Upper lobe of left lung (tissue), 6 donors: ENCODE results near the gene PAPPA. TPM values are rescaled to one million over a fixed set of nuclear protein-coding genes. Genes with fewer than 3 reads are reported as not detected.

Experiments
- ATAC-seq, 2 donors: fragments of 200-7000 bp; cut with Tn5 transposase; one replicate each; pipeline ENCODE4 v1.9.1; 2022; ENCODE audit warnings: mild to moderate bottlenecking in 2 of 2, moderate library complexity in 2 of 2; ENCODE audit not compliant: low FRiP score in 2 of 2
- DNase-seq, 2 donors: peaks; one replicate each; pipeline ENCODE4 v3.0.0-alpha.2; 2019 to 2020
- H3K27ac ChIP-seq, 4 donors: fragments of 200-600 bp; sonication (generic); one replicate each; pipeline ENCODE4 v1.5.1; 2016 to 2019
- H3K27me3 ChIP-seq, 4 donors: fragments of 200-600 bp; sonication (generic); one replicate each; pipeline ENCODE4 v1.5.1; 2017 to 2019
- H3K36me3 ChIP-seq, 4 donors: fragments of 200-600 bp; sonication (generic); one replicate each; pipeline ENCODE4 v1.5.1; 2016 to 2019
- H3K4me1 ChIP-seq, 4 donors: fragments of 200-600 bp; sonication (generic); one replicate each; pipeline ENCODE4 v1.5.1; 2018 to 2019
- H3K4me3 ChIP-seq, 4 donors: fragments of 200-600 bp; sonication (generic); one replicate each; pipeline ENCODE4 v1.5.1; 2017 to 2019; ENCODE audit warnings: mild to moderate bottlenecking in 2 of 4, moderate library complexity in 1 of 4
- H3K9me3 ChIP-seq, 4 donors: fragments of 200-600 bp; sonication (generic); one replicate each; pipeline ENCODE4 v1.5.1; 2018 to 2019
- CTCF ChIP-seq, 6 experiments: fragments of 450-650 bp in 4 of 6; fragments of 200-600 bp in 2 of 6; sonication (generic) in 2 of 6; IDR thresholded peaks; one replicate each; pipeline ENCODE4 v1.5.1; 2016 to 2019; ENCODE audit warnings: antibody characterized with exemption in 6 of 6
- EP300 ChIP-seq, 4 donors: sonication (generic); formaldehyde crosslinking; IDR thresholded peaks; one replicate each; pipeline ENCODE4 v1.5.1; 2017; ENCODE audit warnings: antibody characterized with exemption in 4 of 4, control low read depth in 2 of 4
- POLR2A ChIP-seq, 4 donors: fragments of 450-650 bp; IDR thresholded peaks; one replicate each; pipeline ENCODE4 v1.5.1; 2016 to 2017; ENCODE audit warnings: antibody characterized with exemption in 4 of 4, mild to moderate bottlenecking in 2 of 4
- POLR2AphosphoS5 ChIP-seq, 2 donors: sonication (generic); formaldehyde crosslinking; IDR thresholded peaks; one replicate each; pipeline ENCODE4 v1.5.1; 2017; ENCODE audit warnings: antibody characterized with exemption in 2 of 2
- WGBS, 2 donors: methylation state at CpG; one replicate each; pipeline ENCODE4 v1.1.5; 2017 to 2018; 5-methylcytosine and 5-hydroxymethylcytosine counted together
- total RNA-seq, 6 donors: library from RNA; depleted of rRNA in 4 of 6; stranded (reverse); fragments of >200 nt in 4 of 6; gene quantifications; one replicate each; pipeline versions ENCODE4 v1.1.0 to v1.2.1, GENCODE V29; 2016 to 2021
- donor health status: DM: no; HTN: no; CAD: no; lungs with moderate emphysema.
- donor health status: DM: no; HTN: yes; CAD: no; lungs with severe emphysema.

Gene PAPPA
- total RNA-seq, 6 donors from 2014 or later = 0.46 to 2.9 (median 1.1) TPM

GRCh38 chr9:116181853-116182610 is 28.4 kb downstream of the PAPPA start:
- H3K27me3 ChIP-seq = no peaks in the 10 kb centered on the region
- DNase-seq (no peak), ATAC-seq (no peak)
- H3K4me1 ChIP-seq = no peaks in the 10 kb centered on the region
- WGBS, 2 donors = 61 to 62% methylated on average over 3 of the region's 3 CpGs
- no peaks in the 10 kb centered on the region for H3K36me3 ChIP-seq
- TF ChIP-seq POLR2AphosphoS5 (IDR thresholded peaks at IDR 0.05) = no peak
- TF ChIP-seq EP300 (IDR thresholded peaks at IDR 0.05) = no peak
- no peak for TF ChIP-seq CTCF (IDR thresholded peaks at IDR 0.05)
- H3K9me3 ChIP-seq = no peaks in the 10 kb centered on the region
- no peak overlapping the region for H3K4me3 ChIP-seq
- H3K27ac ChIP-seq = no peak overlapping the region

- no peak for ATAC-seq
- Histone ChIP-seq H3K9me3 (no peaks in the 10 kb centered on the region), H3K36me3 (no peaks in the 10 kb centered on the region), H3K27ac (no peak overlapping the region), H3K4me1 (no peaks in the 10 kb centered on the region), H3K27me3 (no peaks in the 10 kb centered on the region), H3K4me3 (no peak overlapping the region)
- TF ChIP-seq EP300 (IDR thresholded peaks at IDR 0.05) (no peak), POLR2AphosphoS5 (IDR thresholded peaks at IDR 0.05) (no peak), POLR2A (IDR thresholded peaks at IDR 0.05) (no peak), CTCF (IDR thresholded peaks at IDR 0.05) (no peak)
- WGBS, 2 donors = 80 to 85% methylated on average over 5 of the region's 5 CpGs
- no peak for DNase-seq
Observed at GRCh38 chr9:116182876-116183275, 29.3 kb downstream of the PAPPA start.

- peak in 1 of 2 donors; percentile 79 for DNase-seq
- no peaks in the 10 kb centered on the region for H3K9me3 ChIP-seq
- no peaks in the 10 kb centered on the region for H3K36me3 ChIP-seq
- no peak for ATAC-seq
- H3K4me1 ChIP-seq = no peaks in the 10 kb centered on the region
- no peak for TF ChIP-seq CTCF (IDR thresholded peaks at IDR 0.05)
- TF ChIP-seq POLR2AphosphoS5 (IDR thresholded peaks at IDR 0.05) = no peak
- TF ChIP-seq EP300 (IDR thresholded peaks at IDR 0.05) = no peak
- no peak for TF ChIP-seq POLR2A (IDR thresholded peaks at IDR 0.05)
- no peak overlapping the region for H3K4me3 ChIP-seq
- H3K27me3 ChIP-seq = no peaks in the 10 kb centered on the region
- H3K27ac ChIP-seq = no peak overlapping the region
- 94 to 99% methylated on average over 17 to 27 of the region's 27 CpGs for WGBS, 2 donors
Observed at GRCh38 chr9:116187570-116188170, 34.1 kb downstream of the PAPPA start.

- Histone ChIP-seq H3K4me1 (no peaks in the 10 kb centered on the region), H3K27ac (no peak overlapping the region), H3K9me3 (no peaks in the 10 kb centered on the region), H3K36me3 (no peaks in the 10 kb centered on the region), H3K27me3 (no peaks in the 10 kb centered on the region), H3K4me3 (no peak overlapping the region)
- 52 to 58% methylated on average over 4 to 5 of the region's 5 CpGs for WGBS, 2 donors
- peak in 1 of 2 donors; percentile 32 for DNase-seq
- no peak for TF ChIP-seq POLR2AphosphoS5 (IDR thresholded peaks at IDR 0.05)
- no peak for ATAC-seq
Observed at GRCh38 chr9:116189683-116190082, 36.1 kb downstream of the PAPPA start.

- no peaks in the 10 kb centered on the region for H3K4me1 ChIP-seq
- no peaks in the 10 kb centered on the region for H3K36me3 ChIP-seq
- WGBS, 2 donors = 82 to 89% methylated on average over 6 of the region's 6 CpGs
- no peak overlapping the region for H3K27ac ChIP-seq
- H3K27me3 ChIP-seq = no peaks in the 10 kb centered on the region
- H3K9me3 ChIP-seq = no peaks in the 10 kb centered on the region
- DNase-seq (no peak), ATAC-seq (no peak)
- H3K4me3 ChIP-seq = no peak overlapping the region
- no peak for TF ChIP-seq EP300 (IDR thresholded peaks at IDR 0.05)
- TF ChIP-seq CTCF (IDR thresholded peaks at IDR 0.05) = no peak
- TF ChIP-seq POLR2A (IDR thresholded peaks at IDR 0.05) = no peak
- no peak for TF ChIP-seq POLR2AphosphoS5 (IDR thresholded peaks at IDR 0.05)
Observed at GRCh38 chr9:116190637-116191396, 37.2 kb downstream of the PAPPA start.
